Gastrocnemius medialis (tissue), 4 donors: ENCODE results near the gene HEXD.

Experiments used
- CTCF ChIP-seq, 5 experiments: fragments of 450-650 bp in 3 of 5; fragments of 200-600 bp in 2 of 5; sonication (generic) in 2 of 5; IDR thresholded peaks in 4 of 5; conservative IDR thresholded peaks in 1 of 5; 1 replicate in 4 of 5; 2 replicates in 1 of 5; pipeline ENCODE4 v1.5.1; 2016 to 2019; ENCODE audit warnings: antibody characterized with exemption in 5 of 5, mild to moderate bottlenecking in 3 of 5, moderate library complexity in 3 of 5
- POLR2A ChIP-seq, 2 donors: fragments of 450-650 bp; IDR thresholded peaks; one replicate each; pipeline ENCODE4 v1.6.1; 2017; ENCODE audit warnings: antibody characterized with exemption in 2 of 2, mild to moderate bottlenecking in 2 of 2, moderate library complexity in 2 of 2

GRCh38 chr17:82406131-82406671 lies 11.9 kb upstream of the HEXD start:
- no peak for TF ChIP-seq CTCF (IDR thresholded peaks at IDR 0.05 in 4 of 5, conservative IDR thresholded peaks at IDR 0.05 in 1 of 5)
- TF ChIP-seq POLR2A (IDR thresholded peaks at IDR 0.05) = no peak
